ENCODE results near the gene CPVL. TPM values are rescaled to one million over a fixed set of nuclear protein-coding genes. Genes with fewer than 3 reads are reported as not detected.

Gene CPVL
- total RNA-seq, 1 experiment from 2014 or later = not detected

- DNase-seq (ENCODE audit: low read depth) = no peak
- in situ Hi-C loops (cut with HindIII; ENCODE audit: low pct_unique_long_range_greater_than_20kb, low sequenced_read_pairs) = no loop called here
Measured at GRCh38 chr7:29076631-29077030, 69.7 kb downstream of the CPVL start.

GRCh38 chr7:29075606-29076005 is 70.7 kb downstream of the CPVL start:
- in situ Hi-C loops (cut with HindIII; ENCODE audit: low pct_unique_long_range_greater_than_20kb, low sequenced_read_pairs) = no loop called here

GRCh38 chr7:29071203-29071874 is 75.0 kb downstream of the CPVL start:
- in situ Hi-C loops (cut with HindIII; ENCODE audit: low pct_unique_long_range_greater_than_20kb, low sequenced_read_pairs) = no loop called here

More at GRCh38 chr7:29075606-29076005, 70.7 kb downstream of the CPVL start:
- no peak for DNase-seq (ENCODE audit: low read depth)

GRCh38 chr7:29066641-29067040 is 79.7 kb downstream of the CPVL start:
- no peak for DNase-seq (ENCODE audit: low read depth)
- in situ Hi-C loops (cut with HindIII; ENCODE audit: low pct_unique_long_range_greater_than_20kb, low sequenced_read_pairs) = no loop called here

More at GRCh38 chr7:29071203-29071874, 75.0 kb downstream of the CPVL start:
- no peak for DNase-seq (ENCODE audit: low read depth)

- no peak for DNase-seq (ENCODE audit: low read depth)
- in situ Hi-C loops (cut with HindIII; ENCODE audit: low pct_unique_long_range_greater_than_20kb, low sequenced_read_pairs) = no loop called here
Measured at GRCh38 chr7:29065181-29065857, 81.0 kb downstream of the CPVL start.

- DNase-seq (ENCODE audit: low read depth) = no peak
- in situ Hi-C loops (cut with HindIII; ENCODE audit: low pct_unique_long_range_greater_than_20kb, low sequenced_read_pairs) = no loop called here
Measured at GRCh38 chr7:29063872-29064271, 82.5 kb downstream of the CPVL start.

GRCh38 chr7:29063236-29063635 is 83.1 kb downstream of the CPVL start:
- in situ Hi-C loops (cut with HindIII; ENCODE audit: low pct_unique_long_range_greater_than_20kb, low sequenced_read_pairs) = no loop called here
- no peak for DNase-seq (ENCODE audit: low read depth)

GRCh38 chr7:29053105-29053872 is 93.0 kb downstream of the CPVL start:
- DNase-seq (ENCODE audit: low read depth) = no peak
- in situ Hi-C loops (cut with HindIII; ENCODE audit: low pct_unique_long_range_greater_than_20kb, low sequenced_read_pairs) = no loop called here

GRCh38 chr7:29046978-29047377 is 99.4 kb downstream of the CPVL start:
- DNase-seq (ENCODE audit: low read depth) = no peak
- in situ Hi-C loops (cut with HindIII; ENCODE audit: low pct_unique_long_range_greater_than_20kb, low sequenced_read_pairs) = no loop called here

- in situ Hi-C loops (cut with HindIII; ENCODE audit: low pct_unique_long_range_greater_than_20kb, low sequenced_read_pairs) = no loop called here
- no peak for DNase-seq (ENCODE audit: low read depth)
Measured at GRCh38 chr7:29045258-29046086, 100.9 kb downstream of the CPVL start.

GRCh38 chr7:29044554-29044953 is 101.8 kb downstream of the CPVL start:
- in situ Hi-C loops (cut with HindIII; ENCODE audit: low pct_unique_long_range_greater_than_20kb, low sequenced_read_pairs) = no loop called here
- no peak for DNase-seq (ENCODE audit: low read depth)

- in situ Hi-C loops (cut with HindIII; ENCODE audit: low pct_unique_long_range_greater_than_20kb, low sequenced_read_pairs) = no loop called here
- no peak for DNase-seq (ENCODE audit: low read depth)
Measured at GRCh38 chr7:29043576-29043975, 102.8 kb downstream of the CPVL start.

GRCh38 chr7:29042824-29043231 is 103.5 kb downstream of the CPVL start:
- DNase-seq (ENCODE audit: low read depth) = no peak
- in situ Hi-C loops (cut with HindIII; ENCODE audit: low pct_unique_long_range_greater_than_20kb, low sequenced_read_pairs) = no loop called here

GRCh38 chr7:29041991-29042390 is 104.3 kb downstream of the CPVL start:
- in situ Hi-C loops (cut with HindIII; ENCODE audit: low pct_unique_long_range_greater_than_20kb, low sequenced_read_pairs) = no loop called here
- DNase-seq (ENCODE audit: low read depth) = no peak

- in situ Hi-C loops (cut with HindIII; ENCODE audit: low pct_unique_long_range_greater_than_20kb, low sequenced_read_pairs) = no loop called here
Measured at GRCh38 chr7:29040579-29040925, 105.8 kb downstream of the CPVL start.

GRCh38 chr7:29039821-29040578 is 106.3 kb downstream of the CPVL start:
- in situ Hi-C loops (cut with HindIII; ENCODE audit: low pct_unique_long_range_greater_than_20kb, low sequenced_read_pairs) = no loop called here
- DNase-seq (ENCODE audit: low read depth) = no peak

More at GRCh38 chr7:29040579-29040925, 105.8 kb downstream of the CPVL start:
- no peak for DNase-seq (ENCODE audit: low read depth)

- in situ Hi-C loops (cut with HindIII; ENCODE audit: low pct_unique_long_range_greater_than_20kb, low sequenced_read_pairs) = no loop called here
- no peak for DNase-seq (ENCODE audit: low read depth)
Measured at GRCh38 chr7:29038463-29038862, 107.9 kb downstream of the CPVL start.

Measured in Caki2 (cell line).